H1 (cell line): ENCODE measurements around the gene NUMB. TPM values are rescaled to one million over a fixed set of nuclear protein-coding genes. Genes with fewer than 3 reads are reported as not detected.

Source experiments
- CHD7 ChIP-seq: fragments of 300-600 bp; sonication (generic); IDR thresholded peaks from 2 replicates; pipeline ENCODE4 v1.7.1; 2012; ENCODE audit warnings: low read length, moderate library complexity, mild to moderate bottlenecking, inconsistent platforms; ENCODE audit not compliant: insufficient replicate concordance
- MAFK ChIP-seq: IDR thresholded peaks from 2 replicates; pipeline ENCODE4 v1.6.1; 2012; ENCODE audit warnings: low read depth, mild to moderate bottlenecking, improper control_type of control experiment, low read length
- NRF1 ChIP-seq: IDR thresholded peaks from 2 replicates; pipeline ENCODE4 v1.6.1; 2011; ENCODE audit warnings: mild to moderate bottlenecking, low read depth, low read length, improper control_type of control experiment
- RAD21 ChIP-seq, 2 experiments: IDR thresholded peaks in 1 of 2; conservative IDR thresholded peaks in 1 of 2; 2 replicates each; pipeline ENCODE4 v1.6.1; 2011; ENCODE audit warnings: low read depth in 2 of 2, low read length in 2 of 2, improper control_type of control experiment in 1 of 2, inconsistent platforms in 1 of 2, mild to moderate bottlenecking in 1 of 2, moderate library complexity in 1 of 2
- SP4 ChIP-seq: IDR thresholded peaks from 2 replicates; pipeline ENCODE4 v1.6.1; 2012; ENCODE audit warnings: low read length, inconsistent platforms
- polyA plus RNA-seq, 7 experiments: library from polyadenylated mRNA; depleted of rRNA in 3 of 7; stranded (reverse) in 5 of 7; unstranded in 2 of 7; fragments of >200 nt in 5 of 7; fragments of 200-250 nt in 2 of 7; gene quantifications; 1 replicate in 5 of 7; 2 replicates in 1 of 7; 4 replicates in 1 of 7; pipeline versions ENCODE4 v1.2.1 to v1.2.3, GENCODE V29; 2011 to 2013; ENCODE audit warnings: missing spikeins in 2 of 7, mixed read lengths in 2 of 7
- total RNA-seq: library from RNA; stranded (reverse); fragmentation: NEBNext Ultra II Directional; extraction: Animal tissue kit (Norgen Biotek cat#: 25700); gene quantifications from 2 replicates; pipeline ENCODE4 v1.2.1, GENCODE V29; 2021

NUMB gene
- total and polyA plus RNA-seq, 2 of the 8 experiments (the other 6 are each of a cell fraction or from before 2014, with no cell fraction given) = 54.3 to 78.1 TPM

GRCh38 chr14:73492670-73493069 lies 34.3 kb upstream of the NUMB start (continued):
- TF ChIP-seq CHD7 = no peak
- TF ChIP-seq RAD21 (IDR thresholded peaks at IDR 0.05 in 1 of 2, conservative IDR thresholded peaks at IDR 0.05 in 1 of 2; ENCODE audit: low read depth in 2 of 2, low read length in 2 of 2) = no peak
- TF ChIP-seq SP4 = no peak
- TF ChIP-seq NRF1 = no peak
- TF ChIP-seq MAFK = no peak
- TF ChIP-seq, all 59 proteins: peak for 0
